ENCODE results near the gene ITGA11.

DNA sequence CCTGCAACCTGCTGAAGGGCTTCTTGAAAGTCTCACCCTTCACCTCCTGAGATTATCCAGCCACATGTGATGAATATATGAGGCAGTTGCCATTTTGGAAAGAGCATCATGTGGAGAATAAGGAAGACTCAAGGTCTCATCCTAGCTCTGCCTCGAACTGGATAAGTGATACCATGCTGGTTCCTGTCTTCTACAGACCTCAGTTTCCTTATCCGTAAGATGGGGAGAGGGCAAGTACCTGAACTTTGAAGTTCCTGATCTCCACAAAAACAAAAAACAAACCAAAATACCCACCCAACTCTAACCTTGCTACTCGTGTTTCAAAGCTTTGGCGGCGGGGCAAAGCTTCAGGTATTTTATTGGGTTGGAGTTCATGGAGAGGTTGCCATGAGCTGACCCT lies 31.5 kb upstream of the ITGA11 start:
- TF ChIP-seq POLR2A (IDR thresholded peaks at IDR 0.05) (no peak), POLR2AphosphoS5 (IDR thresholded peaks at IDR 0.05) (no peak)
- TF ChIP-seq, protein P1, sequence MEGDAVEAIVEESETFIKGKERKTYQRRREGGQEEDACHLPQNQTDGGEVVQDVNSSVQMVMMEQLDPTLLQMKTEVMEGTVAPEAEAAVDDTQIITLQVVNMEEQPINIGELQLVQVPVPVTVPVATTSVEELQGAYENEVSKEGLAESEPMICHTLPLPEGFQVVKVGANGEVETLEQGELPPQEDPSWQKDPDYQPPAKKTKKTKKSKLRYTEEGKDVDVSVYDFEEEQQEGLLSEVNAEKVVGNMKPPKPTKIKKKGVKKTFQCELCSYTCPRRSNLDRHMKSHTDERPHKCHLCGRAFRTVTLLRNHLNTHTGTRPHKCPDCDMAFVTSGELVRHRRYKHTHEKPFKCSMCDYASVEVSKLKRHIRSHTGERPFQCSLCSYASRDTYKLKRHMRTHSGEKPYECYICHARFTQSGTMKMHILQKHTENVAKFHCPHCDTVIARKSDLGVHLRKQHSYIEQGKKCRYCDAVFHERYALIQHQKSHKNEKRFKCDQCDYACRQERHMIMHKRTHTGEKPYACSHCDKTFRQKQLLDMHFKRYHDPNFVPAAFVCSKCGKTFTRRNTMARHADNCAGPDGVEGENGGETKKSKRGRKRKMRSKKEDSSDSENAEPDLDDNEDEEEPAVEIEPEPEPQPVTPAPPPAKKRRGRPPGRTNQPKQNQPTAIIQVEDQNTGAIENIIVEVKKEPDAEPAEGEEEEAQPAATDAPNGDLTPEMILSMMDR (IDR thresholded peaks at IDR 0.05): no peak

Data from breast epithelium (tissue), 3 donors.